ENCODE data around the gene ZNF624.

GRCh38 chr17:16649585-16649984 is 4.1 kb downstream of the ZNF624 start:
- TF ChIP-seq, protein P1, sequence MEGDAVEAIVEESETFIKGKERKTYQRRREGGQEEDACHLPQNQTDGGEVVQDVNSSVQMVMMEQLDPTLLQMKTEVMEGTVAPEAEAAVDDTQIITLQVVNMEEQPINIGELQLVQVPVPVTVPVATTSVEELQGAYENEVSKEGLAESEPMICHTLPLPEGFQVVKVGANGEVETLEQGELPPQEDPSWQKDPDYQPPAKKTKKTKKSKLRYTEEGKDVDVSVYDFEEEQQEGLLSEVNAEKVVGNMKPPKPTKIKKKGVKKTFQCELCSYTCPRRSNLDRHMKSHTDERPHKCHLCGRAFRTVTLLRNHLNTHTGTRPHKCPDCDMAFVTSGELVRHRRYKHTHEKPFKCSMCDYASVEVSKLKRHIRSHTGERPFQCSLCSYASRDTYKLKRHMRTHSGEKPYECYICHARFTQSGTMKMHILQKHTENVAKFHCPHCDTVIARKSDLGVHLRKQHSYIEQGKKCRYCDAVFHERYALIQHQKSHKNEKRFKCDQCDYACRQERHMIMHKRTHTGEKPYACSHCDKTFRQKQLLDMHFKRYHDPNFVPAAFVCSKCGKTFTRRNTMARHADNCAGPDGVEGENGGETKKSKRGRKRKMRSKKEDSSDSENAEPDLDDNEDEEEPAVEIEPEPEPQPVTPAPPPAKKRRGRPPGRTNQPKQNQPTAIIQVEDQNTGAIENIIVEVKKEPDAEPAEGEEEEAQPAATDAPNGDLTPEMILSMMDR (conservative IDR thresholded peaks at IDR 0.05): no peak
- TF ChIP-seq EZH2 (IDR thresholded peaks at IDR 0.05; ENCODE audit: low read depth): no peak
